Kidney (tissue), 14 donors: ENCODE measurements around the gene WDFY2. TPM values are rescaled to one million over a fixed set of nuclear protein-coding genes. Genes with fewer than 3 reads are reported as not detected.

Experiments
- DNase-seq, 5 donors: peaks; one replicate each; pipeline ENCODE4 v3.0.0-alpha.2; 2013 to 2020
- FAIRE-seq: peaks from 2 replicates; lab custom pipeline; 2012; peaks lifted over from hg19 to GRCh38; lab: Jason Lieb, UNC
- H3K27ac ChIP-seq, 2 donors: one replicate each; pipeline ENCODE4 v1.7.0; 2013; ENCODE audit warnings: low read depth in 2 of 2, low read length in 2 of 2, inconsistent platforms in 1 of 2
- H3K27me3 ChIP-seq: one replicate; pipeline ENCODE4 v1.7.1; 2013; ENCODE audit warnings: low read length, inconsistent platforms; ENCODE audit not compliant: control insufficient read depth, insufficient read depth
- H3K36me3 ChIP-seq, 3 donors: one replicate each; pipeline versions ENCODE4 v1.7.0 to v1.7.1; 2013; ENCODE audit warnings: low read length in 3 of 3, control low read depth in 1 of 3, inconsistent platforms in 1 of 3; ENCODE audit not compliant: insufficient read depth in 3 of 3, control insufficient read depth in 2 of 3
- H3K4me1 ChIP-seq, 3 donors: one replicate each; pipeline versions ENCODE4 v1.7.0 to v1.7.1; 2013; ENCODE audit warnings: low read length in 3 of 3, inconsistent platforms in 1 of 3, low read depth in 1 of 3; ENCODE audit not compliant: control insufficient read depth in 2 of 3, insufficient read depth in 2 of 3
- H3K4me3 ChIP-seq, 3 donors: one replicate each; pipeline versions ENCODE4 v1.7.0 to v1.8.1; 2013; ENCODE audit warnings: low read length in 3 of 3, control low read depth in 1 of 3, inconsistent platforms in 1 of 3
- H3K9ac ChIP-seq, 3 donors: one replicate each; pipeline versions ENCODE4 v1.7.0 to v1.7.1; 2013; ENCODE audit warnings: low read length in 3 of 3, control low read depth in 1 of 3, inconsistent platforms in 1 of 3
- H3K9me3 ChIP-seq, 3 donors: one replicate each; pipeline versions ENCODE4 v1.7.0 to v1.7.1; 2013; ENCODE audit warnings: low read length in 3 of 3, control low read depth in 1 of 3, inconsistent platforms in 1 of 3; ENCODE audit not compliant: control insufficient read depth in 2 of 3, insufficient read depth in 1 of 3
- intact Hi-C: fragments of 100-400 bp; cut with DNase I; formaldehyde crosslinking; loops from one replicate; pipeline ENCODE4 v1.11.1; 2022
- polyA plus RNA-seq: library from polyadenylated mRNA; stranded (reverse); fragments of 350-450 nt; fragmentation: Illumina TruSeq; extraction: RNeasy Lipid Tissue Mini Kit (QIAGEN cat#74804); gene quantifications from one replicate; pipeline ENCODE4 v1.2.3, GENCODE V29; 2014; ENCODE audit warnings: low read depth, low replicate concordance; ENCODE audit not compliant: insufficient read depth
- total RNA-seq: library from RNA; stranded (reverse); fragmentation: NEBNext Ultra II Directional; extraction: Animal tissue kit (Norgen Biotek cat#: 25700); gene quantifications from one replicate; pipeline ENCODE4 v1.2.1, GENCODE V29; 2021
- TF ChIP-seq, protein P1 (sequence below): IDR thresholded peaks from 3 replicates; pipeline ENCODE4 v1.5.1; 2012; ENCODE audit warnings: mild to moderate bottlenecking, moderate library complexity, borderline replicate concordance; ENCODE audit not compliant: insufficient read depth; ENCODE audit errors: extremely low read depth
- donor health status: control.
- donor health status: control.
- donor health status: control.
- donor health status: control.
- donor health status: control.
- donor health status: DM: yes; HTN: yes; CAD: no.
- donor health status: Normal renal cell carcinoma (clear cell type).

The WDFY2 gene
- total and polyA plus RNA-seq, 2 donors from 2014 or later = 4.8 to 13.0 TPM

GRCh38 chr13:51678420-51678819 is 94.2 kb downstream of the WDFY2 start:
- H3K4me1 ChIP-seq = no peaks in the 10 kb centered on the region
- intact Hi-C loops = no loop called here
- no peaks in the 10 kb centered on the region for H3K27me3 ChIP-seq
- H3K27ac ChIP-seq = no peak overlapping the region
- DNase-seq (no peak), FAIRE-seq (no peak)
- H3K36me3 ChIP-seq = no peaks in the 10 kb centered on the region
- H3K9me3 ChIP-seq = no peaks in the 10 kb centered on the region
- H3K4me3 ChIP-seq = no peak overlapping the region
- H3K9ac ChIP-seq = no peak overlapping the region
- TF ChIP-seq, protein P1, sequence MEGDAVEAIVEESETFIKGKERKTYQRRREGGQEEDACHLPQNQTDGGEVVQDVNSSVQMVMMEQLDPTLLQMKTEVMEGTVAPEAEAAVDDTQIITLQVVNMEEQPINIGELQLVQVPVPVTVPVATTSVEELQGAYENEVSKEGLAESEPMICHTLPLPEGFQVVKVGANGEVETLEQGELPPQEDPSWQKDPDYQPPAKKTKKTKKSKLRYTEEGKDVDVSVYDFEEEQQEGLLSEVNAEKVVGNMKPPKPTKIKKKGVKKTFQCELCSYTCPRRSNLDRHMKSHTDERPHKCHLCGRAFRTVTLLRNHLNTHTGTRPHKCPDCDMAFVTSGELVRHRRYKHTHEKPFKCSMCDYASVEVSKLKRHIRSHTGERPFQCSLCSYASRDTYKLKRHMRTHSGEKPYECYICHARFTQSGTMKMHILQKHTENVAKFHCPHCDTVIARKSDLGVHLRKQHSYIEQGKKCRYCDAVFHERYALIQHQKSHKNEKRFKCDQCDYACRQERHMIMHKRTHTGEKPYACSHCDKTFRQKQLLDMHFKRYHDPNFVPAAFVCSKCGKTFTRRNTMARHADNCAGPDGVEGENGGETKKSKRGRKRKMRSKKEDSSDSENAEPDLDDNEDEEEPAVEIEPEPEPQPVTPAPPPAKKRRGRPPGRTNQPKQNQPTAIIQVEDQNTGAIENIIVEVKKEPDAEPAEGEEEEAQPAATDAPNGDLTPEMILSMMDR = no peak

DNA sequence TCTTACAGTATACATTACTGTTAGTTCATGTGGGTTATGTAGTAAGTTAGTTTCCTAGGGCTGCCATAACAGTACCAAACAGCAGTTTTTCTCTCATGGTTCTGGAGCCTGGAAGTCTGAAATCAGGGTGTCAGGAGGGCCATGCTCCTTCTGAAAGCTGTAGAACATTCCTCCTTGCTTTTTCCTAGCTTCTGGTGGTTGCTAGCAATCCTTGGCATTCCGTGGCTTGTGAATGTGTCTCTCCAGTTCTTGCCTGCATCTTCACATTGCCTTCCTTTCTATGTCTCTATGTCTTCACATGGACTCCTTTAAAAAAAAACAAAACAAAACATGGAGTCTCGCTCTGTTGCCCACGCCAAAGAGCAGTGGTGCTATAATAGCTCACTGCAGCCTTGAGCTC is 95.4 kb downstream of the WDFY2 start:
- intact Hi-C loops = no loop called here
- TF ChIP-seq, protein P1 = no peak
- no peak overlapping the region for H3K27ac ChIP-seq
- H3K9ac ChIP-seq = no peak overlapping the region
- H3K4me3 ChIP-seq = no peak overlapping the region
- DNase-seq (no peak), FAIRE-seq (no peak)
- no peaks in the 10 kb centered on the region for H3K27me3 ChIP-seq
- H3K9me3 ChIP-seq = no peaks in the 10 kb centered on the region
- no peaks in the 10 kb centered on the region for H3K4me1 ChIP-seq
- H3K36me3 ChIP-seq = no peaks in the 10 kb centered on the region

- no peaks in the 10 kb centered on the region for H3K9me3 ChIP-seq
- no peaks in the 10 kb centered on the region for H3K27me3 ChIP-seq
- no peak overlapping the region for H3K27ac ChIP-seq
- TF ChIP-seq, protein P1 = no peak
- FAIRE-seq (no peak), DNase-seq (no peak)
- intact Hi-C loops = no loop called here
- H3K36me3 ChIP-seq = no peaks in the 10 kb centered on the region
- H3K9ac ChIP-seq = no peak overlapping the region
- H3K4me3 ChIP-seq = no peak overlapping the region
- no peaks in the 10 kb centered on the region for H3K4me1 ChIP-seq
Observed at GRCh38 chr13:51681037-51681678, 96.9 kb downstream of the WDFY2 start.

GRCh38 chr13:51682686-51683085 is 98.4 kb downstream of the WDFY2 start:
- no peaks in the 10 kb centered on the region for H3K36me3 ChIP-seq
- H3K4me3 ChIP-seq = no peak overlapping the region
- TF ChIP-seq, protein P1 = no peak
- DNase-seq (no peak), FAIRE-seq (no peak)
- H3K9ac ChIP-seq = no peak overlapping the region
- H3K27ac ChIP-seq = no peak overlapping the region
- H3K4me1 ChIP-seq = no peaks in the 10 kb centered on the region
- H3K27me3 ChIP-seq = no peaks in the 10 kb centered on the region
- H3K9me3 ChIP-seq = no peaks in the 10 kb centered on the region
- intact Hi-C loops = no loop called here
